Activated T-helper 1 cell treated with anti-CD3 and anti-CD28 coated beads, Interleukin-12 subunit alpha, Interleukin-12 subunit beta, Interleukin-2, Interleukin-4 antibody, amounts not matched to agents 30 ng/mL and 10 ng/mL and 1 ng/mL, durations not matched to agents 14 hours and 24 hours and 36 hours (primary cell): Measurements from ENCODE around the gene PRPS2. TPM values are rescaled to one million over a fixed set of nuclear protein-coding genes. Genes with fewer than 3 reads are reported as not detected.
A peak's percentile ranks its signal among the peaks of the same experiment; 100 is the strongest.

ENCODE experiments used
- DNase-seq: peaks from one replicate; pipeline ENCODE4 v3.0.0; 2021; ENCODE audit warnings: low spot score
- H3K27ac Mint-ChIP-seq: one replicate; pipeline ENCODE4 v1.8.0; 2021; ENCODE audit warnings: mild to moderate bottlenecking, mixed read lengths
- H3K27me3 Mint-ChIP-seq: one replicate; pipeline ENCODE4 v1.8.0; 2022; ENCODE audit warnings: mild to moderate bottlenecking, moderate library complexity, mixed read lengths; ENCODE audit not compliant: insufficient read depth
- H3K36me3 Mint-ChIP-seq: one replicate; pipeline ENCODE4 v1.8.0; 2021; ENCODE audit warnings: low read depth, mixed read lengths
- H3K4me1 Mint-ChIP-seq: one replicate; pipeline ENCODE4 v1.8.0; 2021; ENCODE audit warnings: low read depth, mixed read lengths
- H3K4me3 Mint-ChIP-seq: one replicate; pipeline ENCODE4 v1.8.0; 2021; ENCODE audit warnings: mild to moderate bottlenecking, moderate library complexity, mixed read lengths
- H3K9me3 Mint-ChIP-seq: one replicate; pipeline ENCODE4 v1.8.0; 2021; ENCODE audit warnings: mixed read lengths
- intact Hi-C: fragments of 100-400 bp; cut with micrococcal nuclease; formaldehyde crosslinking; loops from one replicate; pipeline ENCODE4 v1.15.1; 2024
- total RNA-seq: library from RNA; stranded (reverse); gene quantifications from 2 replicates; pipeline ENCODE4 v1.2.3, GENCODE V29; 2022

PRPS2 gene
- 115 and 116 TPM in 2 replicates for total RNA-seq

GRCh38 chrX:12791257-12792228 is at the start of gene PRPS2:
PRPS2 (plus strand) TSS chrX:12791412; CDS start chrX:12791498, 86 bp downstream.
- no peaks in the 10 kb centered on the region for H3K9me3 Mint-ChIP-seq
- H3K27me3 Mint-ChIP-seq, result peaks cover 8% of the 10 kb centered on the region
- H3K27ac Mint-ChIP-seq, result peak within 1 kb of the TSS; percentile 76
- H3K36me3 Mint-ChIP-seq, result peaks cover 19% of the 10 kb centered on the region
- peaks cover 41% of the 10 kb centered on the region for H3K4me1 Mint-ChIP-seq
- peak; percentile 62 for DNase-seq
- intact Hi-C loops, result loop anchor here (1.0 to 10.0 kb wide), 6 partner anchors 20 to 1236 kb away; partner anchors contain the start of genes GEMIN8, MSL3, OFD1 and TCEANC
- H3K4me3 Mint-ChIP-seq, result peak within 1 kb of the TSS; percentile 88

GRCh38 chrX:12741416-12741815 is 49.8 kb upstream of the PRPS2 start:
- H3K4me1 Mint-ChIP-seq, result no peaks in the 10 kb centered on the region
- intact Hi-C loops, result no loop called here
- H3K4me3 Mint-ChIP-seq, result no peak overlapping the region
- no peak for DNase-seq
- H3K36me3 Mint-ChIP-seq, result no peaks in the 10 kb centered on the region
- H3K27ac Mint-ChIP-seq, result no peak overlapping the region
- H3K9me3 Mint-ChIP-seq, result no peaks in the 10 kb centered on the region
- H3K27me3 Mint-ChIP-seq, result peaks cover 2% of the 10 kb centered on the region

- Mint-ChIP-seq H3K27me3 (peaks cover 5% of the 10 kb centered on the region), H3K9me3 (no peaks in the 10 kb centered on the region), H3K27ac (no peak overlapping the region)
Observed at GRCh38 chrX:12747433-12747832, 43.8 kb upstream of the PRPS2 start.

GRCh38 chrX:12751887-12752286 is 39.3 kb upstream of the PRPS2 start:
- H3K27me3 Mint-ChIP-seq, result peaks cover 4% of the 10 kb centered on the region
- H3K27ac Mint-ChIP-seq, result no peak overlapping the region
- H3K36me3 Mint-ChIP-seq, result no peaks in the 10 kb centered on the region
- H3K4me1 Mint-ChIP-seq, result no peaks in the 10 kb centered on the region
- DNase-seq, result no peak
- H3K9me3 Mint-ChIP-seq, result no peaks in the 10 kb centered on the region
- intact Hi-C loops, result no loop called here
- no peak overlapping the region for H3K4me3 Mint-ChIP-seq

More at GRCh38 chrX:12747433-12747832, 43.8 kb upstream of the PRPS2 start:
- intact Hi-C loops, result no loop called here
- H3K4me1 Mint-ChIP-seq, result no peaks in the 10 kb centered on the region
- no peak overlapping the region for H3K4me3 Mint-ChIP-seq
- no peak for DNase-seq
- no peaks in the 10 kb centered on the region for H3K36me3 Mint-ChIP-seq

- intact Hi-C loops, result no loop called here
- Mint-ChIP-seq H3K9me3 (no peaks in the 10 kb centered on the region), H3K4me1 (no peaks in the 10 kb centered on the region), H3K4me3 (no peak overlapping the region), H3K36me3 (no peaks in the 10 kb centered on the region), H3K27ac (no peak overlapping the region), H3K27me3 (peaks cover 7% of the 10 kb centered on the region)
- no peak for DNase-seq
Observed at GRCh38 chrX:12753366-12753765, 37.8 kb upstream of the PRPS2 start.

- Mint-ChIP-seq H3K27me3 (peaks cover 7% of the 10 kb centered on the region), H3K9me3 (no peaks in the 10 kb centered on the region), H3K4me3 (no peak overlapping the region), H3K4me1 (no peaks in the 10 kb centered on the region), H3K36me3 (no peaks in the 10 kb centered on the region), H3K27ac (no peak overlapping the region)
- no peak for DNase-seq
- intact Hi-C loops, result no loop called here
Observed at GRCh38 chrX:12758291-12758690, 32.9 kb upstream of the PRPS2 start.

- Mint-ChIP-seq H3K4me3 (no peak overlapping the region), H3K36me3 (no peaks in the 10 kb centered on the region), H3K27ac (no peak overlapping the region), H3K4me1 (peaks cover 6% of the 10 kb centered on the region), H3K27me3 (peaks cover 20% of the 10 kb centered on the region), H3K9me3 (no peaks in the 10 kb centered on the region)
- DNase-seq, result no peak
- intact Hi-C loops, result no loop called here
Observed at GRCh38 chrX:12767856-12768255, 23.4 kb upstream of the PRPS2 start.

- Mint-ChIP-seq H3K9me3 (no peaks in the 10 kb centered on the region), H3K4me3 (no peak overlapping the region), H3K36me3 (no peaks in the 10 kb centered on the region), H3K27me3 (peaks cover 20% of the 10 kb centered on the region), H3K4me1 (peaks cover 6% of the 10 kb centered on the region), H3K27ac (no peak overlapping the region)
- intact Hi-C loops, result no loop called here
- DNase-seq, result no peak
Observed at GRCh38 chrX:12768491-12768890, 22.7 kb upstream of the PRPS2 start.

GRCh38 chrX:12770440-12770839 is 20.8 kb upstream of the PRPS2 start:
- Mint-ChIP-seq H3K4me1 (peaks cover 6% of the 10 kb centered on the region), H3K27me3 (peaks cover 18% of the 10 kb centered on the region), H3K9me3 (no peaks in the 10 kb centered on the region), H3K27ac (no peak overlapping the region), H3K4me3 (no peak overlapping the region), H3K36me3 (no peaks in the 10 kb centered on the region)
- intact Hi-C loops, result loop anchor here (2.0 kb wide), 1 partner anchor 130 kb away; no protein-coding TSS in a partner anchor
- DNase-seq, result no peak

- H3K4me1 Mint-ChIP-seq, result peaks cover 6% of the 10 kb centered on the region
- H3K36me3 Mint-ChIP-seq, result no peaks in the 10 kb centered on the region
- no peaks in the 10 kb centered on the region for H3K9me3 Mint-ChIP-seq
- H3K4me3 Mint-ChIP-seq, result peak overlapping the region; percentile 46
- no peak overlapping the region for H3K27ac Mint-ChIP-seq
- H3K27me3 Mint-ChIP-seq, result peaks cover 19% of the 10 kb centered on the region
- intact Hi-C loops, result loop anchor here (1.0 to 2.0 kb wide), 3 partner anchors 20 to 129 kb away; partner anchors contain the start of gene PRPS2
- DNase-seq, result peak; percentile 57
Observed at GRCh38 chrX:12771445-12772069, 19.7 kb upstream of the PRPS2 start.

- intact Hi-C loops, result no loop called here
- no peaks in the 10 kb centered on the region for H3K4me1 Mint-ChIP-seq
- no peaks in the 10 kb centered on the region for H3K9me3 Mint-ChIP-seq
- peaks cover 11% of the 10 kb centered on the region for H3K27me3 Mint-ChIP-seq
- H3K27ac Mint-ChIP-seq, result no peak overlapping the region
- H3K36me3 Mint-ChIP-seq, result no peaks in the 10 kb centered on the region
- H3K4me3 Mint-ChIP-seq, result no peak overlapping the region
- DNase-seq, result no peak
Observed at GRCh38 chrX:12777670-12778069, 13.5 kb upstream of the PRPS2 start.

- intact Hi-C loops, result no loop called here
- Mint-ChIP-seq H3K9me3 (no peaks in the 10 kb centered on the region), H3K4me3 (no peak overlapping the region), H3K36me3 (no peaks in the 10 kb centered on the region), H3K4me1 (no peaks in the 10 kb centered on the region), H3K27me3 (peaks cover 11% of the 10 kb centered on the region), H3K27ac (no peak overlapping the region)
- DNase-seq, result no peak
Observed at GRCh38 chrX:12779534-12779933, 11.7 kb upstream of the PRPS2 start.

GRCh38 chrX:12788645-12789044 is 2.6 kb upstream of the PRPS2 start:
- Mint-ChIP-seq H3K4me3 (no peak overlapping the region), H3K9me3 (no peaks in the 10 kb centered on the region), H3K4me1 (peaks cover 21% of the 10 kb centered on the region), H3K27me3 (peaks cover 15% of the 10 kb centered on the region), H3K27ac (no peak overlapping the region), H3K36me3 (peaks cover 9% of the 10 kb centered on the region)
- intact Hi-C loops, result no loop called here
- DNase-seq, result no peak
